ENCODE results near the gene SPAG16. TPM values are rescaled to one million over a fixed set of nuclear protein-coding genes. Genes with fewer than 3 reads are reported as not detected.

Gene SPAG16
- total RNA-seq, 1 experiment from 2014 or later, result 28.2 TPM

GRCh38 chr2:214117054-214117453 lies 832.8 kb downstream of the SPAG16 start:
- Histone ChIP-seq H3K27ac (no peak overlapping the region), H3K36me3 (no peaks in the 10 kb centered on the region), H3K4me3 (no peak overlapping the region), H3K27me3 (no peaks in the 10 kb centered on the region), H3K4me1 (no peaks in the 10 kb centered on the region), H3K9me3 (replicated peaks) (0 out of 2 replicates have a peak, but pooled peaks cover 3% of the 10 kb centered on the region)
- DNase-seq, result no peak

- no peaks in the 10 kb centered on the region for H3K4me1 ChIP-seq
- no peaks in the 10 kb centered on the region for H3K27me3 ChIP-seq
- no peaks in the 10 kb centered on the region for H3K9me3 ChIP-seq (replicated peaks)
- DNase-seq, result no peak
- H3K36me3 ChIP-seq, result no peaks in the 10 kb centered on the region
- H3K27ac ChIP-seq, result no peak overlapping the region
- H3K4me3 ChIP-seq, result no peak overlapping the region
Measured at GRCh38 chr2:214126135-214126534, 841.9 kb downstream of the SPAG16 start.

- Histone ChIP-seq H3K4me1 (no peaks in the 10 kb centered on the region), H3K9me3 (replicated peaks) (no peaks in the 10 kb centered on the region), H3K4me3 (no peak overlapping the region), H3K36me3 (no peaks in the 10 kb centered on the region), H3K27me3 (no peaks in the 10 kb centered on the region), H3K27ac (no peak overlapping the region)
- no peak for DNase-seq
Measured at GRCh38 chr2:214127170-214127569, 842.9 kb downstream of the SPAG16 start.

GRCh38 chr2:214127571-214127970 lies 843.3 kb downstream of the SPAG16 start:
- Histone ChIP-seq H3K36me3 (no peaks in the 10 kb centered on the region), H3K4me1 (no peaks in the 10 kb centered on the region), H3K27ac (no peak overlapping the region), H3K9me3 (replicated peaks) (no peaks in the 10 kb centered on the region), H3K4me3 (no peak overlapping the region), H3K27me3 (no peaks in the 10 kb centered on the region)
- DNase-seq, result no peak

GRCh38 chr2:214128040-214128439 lies 843.8 kb downstream of the SPAG16 start:
- no peaks in the 10 kb centered on the region for H3K4me1 ChIP-seq
- no peaks in the 10 kb centered on the region for H3K36me3 ChIP-seq
- no peak overlapping the region for H3K4me3 ChIP-seq
- H3K9me3 ChIP-seq (replicated peaks), result no peaks in the 10 kb centered on the region
- H3K27ac ChIP-seq, result no peak overlapping the region
- DNase-seq, result no peak
- H3K27me3 ChIP-seq, result no peaks in the 10 kb centered on the region

GRCh38 chr2:214130114-214130513 lies 845.9 kb downstream of the SPAG16 start:
- H3K4me1 ChIP-seq, result no peaks in the 10 kb centered on the region
- H3K27me3 ChIP-seq, result no peaks in the 10 kb centered on the region
- H3K36me3 ChIP-seq, result no peaks in the 10 kb centered on the region
- H3K9me3 ChIP-seq (replicated peaks), result no peaks in the 10 kb centered on the region
- no peak overlapping the region for H3K4me3 ChIP-seq
- peak in 1 of 2 experiments; percentile 12 for DNase-seq
- H3K27ac ChIP-seq, result no peak overlapping the region

GRCh38 chr2:214135966-214136365 lies 851.7 kb downstream of the SPAG16 start:
- no peak overlapping the region for H3K4me3 ChIP-seq
- DNase-seq, result no peak
- no peaks in the 10 kb centered on the region for H3K27me3 ChIP-seq
- no peaks in the 10 kb centered on the region for H3K4me1 ChIP-seq
- H3K27ac ChIP-seq, result no peak overlapping the region
- no peaks in the 10 kb centered on the region for H3K36me3 ChIP-seq
- H3K9me3 ChIP-seq (replicated peaks), result no peaks in the 10 kb centered on the region

GRCh38 chr2:214138779-214139178 lies 854.5 kb downstream of the SPAG16 start:
- no peak for DNase-seq
- no peak overlapping the region for H3K4me3 ChIP-seq

GRCh38 chr2:214139630-214140284 lies 855.5 kb downstream of the SPAG16 start:
- Histone ChIP-seq H3K27ac (no peak overlapping the region), H3K4me3 (no peak overlapping the region), H3K9me3 (replicated peaks) (no peaks in the 10 kb centered on the region), H3K27me3 (no peaks in the 10 kb centered on the region), H3K4me1 (no peaks in the 10 kb centered on the region), H3K36me3 (no peaks in the 10 kb centered on the region)
- peak in 1 of 2 experiments; percentile 5 for DNase-seq

More at GRCh38 chr2:214138779-214139178, 854.5 kb downstream of the SPAG16 start:
- Histone ChIP-seq H3K9me3 (replicated peaks) (no peaks in the 10 kb centered on the region), H3K27ac (no peak overlapping the region), H3K27me3 (no peaks in the 10 kb centered on the region), H3K36me3 (no peaks in the 10 kb centered on the region), H3K4me1 (no peaks in the 10 kb centered on the region)

- Histone ChIP-seq H3K27ac (no peak overlapping the region), H3K4me1 (no peaks in the 10 kb centered on the region), H3K9me3 (replicated peaks) (no peaks in the 10 kb centered on the region), H3K36me3 (no peaks in the 10 kb centered on the region), H3K27me3 (no peaks in the 10 kb centered on the region), H3K4me3 (no peak overlapping the region)
- DNase-seq, result no peak
Measured at GRCh38 chr2:214156971-214157370, 872.7 kb downstream of the SPAG16 start.

GRCh38 chr2:214158851-214159250 lies 874.6 kb downstream of the SPAG16 start:
- Histone ChIP-seq H3K27me3 (no peaks in the 10 kb centered on the region), H3K4me3 (no peak overlapping the region), H3K27ac (no peak overlapping the region), H3K9me3 (replicated peaks) (no peaks in the 10 kb centered on the region), H3K4me1 (no peaks in the 10 kb centered on the region), H3K36me3 (no peaks in the 10 kb centered on the region)
- no peak for DNase-seq

GRCh38 chr2:214169281-214169680 lies 885.0 kb downstream of the SPAG16 start:
- Histone ChIP-seq H3K27ac (no peak overlapping the region), H3K36me3 (no peaks in the 10 kb centered on the region), H3K27me3 (no peaks in the 10 kb centered on the region), H3K4me3 (no peak overlapping the region), H3K9me3 (replicated peaks) (no peaks in the 10 kb centered on the region), H3K4me1 (no peaks in the 10 kb centered on the region)
- DNase-seq, result no peak

GRCh38 chr2:214169736-214170135 lies 885.5 kb downstream of the SPAG16 start:
- H3K27ac ChIP-seq, result no peak overlapping the region
- H3K4me1 ChIP-seq, result no peaks in the 10 kb centered on the region
- no peaks in the 10 kb centered on the region for H3K27me3 ChIP-seq
- no peak for DNase-seq
- no peak overlapping the region for H3K4me3 ChIP-seq
- H3K9me3 ChIP-seq (replicated peaks), result no peaks in the 10 kb centered on the region
- no peaks in the 10 kb centered on the region for H3K36me3 ChIP-seq

GRCh38 chr2:214174563-214174962 lies 890.3 kb downstream of the SPAG16 start:
- Histone ChIP-seq H3K9me3 (replicated peaks) (no peaks in the 10 kb centered on the region), H3K27me3 (no peaks in the 10 kb centered on the region), H3K36me3 (no peaks in the 10 kb centered on the region), H3K27ac (no peak overlapping the region), H3K4me1 (no peaks in the 10 kb centered on the region), H3K4me3 (no peak overlapping the region)
- no peak for DNase-seq

GRCh38 chr2:214180071-214180470 lies 895.8 kb downstream of the SPAG16 start:
- H3K27me3 ChIP-seq, result no peaks in the 10 kb centered on the region

GRCh38 chr2:214180686-214181085 lies 896.4 kb downstream of the SPAG16 start:
- H3K36me3 ChIP-seq, result no peaks in the 10 kb centered on the region
- no peaks in the 10 kb centered on the region for H3K4me1 ChIP-seq
- H3K27me3 ChIP-seq, result no peaks in the 10 kb centered on the region
- no peak overlapping the region for H3K27ac ChIP-seq
- no peak for DNase-seq
- no peak overlapping the region for H3K4me3 ChIP-seq
- no peaks in the 10 kb centered on the region for H3K9me3 ChIP-seq (replicated peaks)

More at GRCh38 chr2:214180071-214180470, 895.8 kb downstream of the SPAG16 start:
- no peak for DNase-seq
- H3K36me3 ChIP-seq, result no peaks in the 10 kb centered on the region
- H3K4me3 ChIP-seq, result no peak overlapping the region
- no peaks in the 10 kb centered on the region for H3K9me3 ChIP-seq (replicated peaks)
- H3K4me1 ChIP-seq, result no peaks in the 10 kb centered on the region
- H3K27ac ChIP-seq, result no peak overlapping the region

Data from SJCRH30 (cell line).